Peyer's patch (tissue), 4 donors: ENCODE measurements around the gene ABCA2.
"Not testable (repeated sequence)": the region's sequence is repeated elsewhere in the genome, so short reads cannot be mapped to it uniquely, and the experiment has no call there.

Experiments used
- CTCF ChIP-seq, 6 experiments: fragments of 450-650 bp in 4 of 6; fragments of 200-600 bp in 2 of 6; sonication (generic) in 1 of 6; IDR thresholded peaks; one replicate each; pipeline ENCODE4 v1.5.1; 2017 to 2019; ENCODE audit warnings: antibody characterized with exemption in 6 of 6, mild to moderate bottlenecking in 3 of 6, moderate library complexity in 1 of 6
- POLR2A ChIP-seq, 2 donors: fragments of 450-650 bp; IDR thresholded peaks; one replicate each; pipeline ENCODE4 v1.5.1; 2017; ENCODE audit warnings: antibody characterized with exemption in 2 of 2, mild to moderate bottlenecking in 2 of 2, moderate library complexity in 2 of 2

GRCh38 chr9:137062798-137063197, 34.8 kb upstream of the ABCA2 start:
- not testable (repeated sequence) for TF ChIP-seq CTCF, POLR2A (IDR thresholded peaks at IDR 0.05)
